Heart left ventricle (tissue), 13 donors: Measurements from ENCODE around the gene ICA1L.

Experiments used
- POLR2A ChIP-seq, 2 donors: fragments of 450-650 bp; IDR thresholded peaks; one replicate each; pipeline ENCODE4 v1.6.1; 2017; ENCODE audit warnings: antibody characterized with exemption in 2 of 2, mild to moderate bottlenecking in 2 of 2, moderate library complexity in 2 of 2
- TF ChIP-seq, protein P1 (sequence below), 12 donors: fragments of 200-600 bp; sonication (generic) in 4 of 12; IDR thresholded peaks; one replicate each; pipeline versions ENCODE4 v1.5.0 to v1.8.0; 2018 to 2022; ENCODE audit warnings: antibody characterized with exemption in 12 of 12, mild to moderate bottlenecking in 5 of 12
- donor health status: ischemic (EF 13 %, LVEDD 7.1; RV severe dilation, severe dysfunction).
- donor health status: DM: no; HTN: yes; CAD: no.
- donor health status: DM: no; HTN: no; CAD: no.
- donor health status: ischemic (EF 25% LVEDD 6.9; RV normal size, moderate dysfunction).
- donor health status: ischemic (EF 25% LVEDD 5.7; RV mildly dilated, moderate dysfunction).
- donor health status: ischemic (EF 35%, LVEDD 5.7; RV mildly dilated, moderate dysfunction).
- donor health status: nonischemic (EF 11% LVEDD 7.7; RV severe dilation, severe dysfunction).
- donor health status: DM: yes; HTN: yes; CAD: no.
- donor health status: PGD.
- donor health status: ischemic (EF 29% LVEDD 5.4; RV normal size, mild dysfunction).
- donor health status: nonischemic (EF 23%, LVEDD 6.1; RV moderate dilation, normal function).

- TF ChIP-seq POLR2A (IDR thresholded peaks at IDR 0.05): no peak
- TF ChIP-seq, protein P1, sequence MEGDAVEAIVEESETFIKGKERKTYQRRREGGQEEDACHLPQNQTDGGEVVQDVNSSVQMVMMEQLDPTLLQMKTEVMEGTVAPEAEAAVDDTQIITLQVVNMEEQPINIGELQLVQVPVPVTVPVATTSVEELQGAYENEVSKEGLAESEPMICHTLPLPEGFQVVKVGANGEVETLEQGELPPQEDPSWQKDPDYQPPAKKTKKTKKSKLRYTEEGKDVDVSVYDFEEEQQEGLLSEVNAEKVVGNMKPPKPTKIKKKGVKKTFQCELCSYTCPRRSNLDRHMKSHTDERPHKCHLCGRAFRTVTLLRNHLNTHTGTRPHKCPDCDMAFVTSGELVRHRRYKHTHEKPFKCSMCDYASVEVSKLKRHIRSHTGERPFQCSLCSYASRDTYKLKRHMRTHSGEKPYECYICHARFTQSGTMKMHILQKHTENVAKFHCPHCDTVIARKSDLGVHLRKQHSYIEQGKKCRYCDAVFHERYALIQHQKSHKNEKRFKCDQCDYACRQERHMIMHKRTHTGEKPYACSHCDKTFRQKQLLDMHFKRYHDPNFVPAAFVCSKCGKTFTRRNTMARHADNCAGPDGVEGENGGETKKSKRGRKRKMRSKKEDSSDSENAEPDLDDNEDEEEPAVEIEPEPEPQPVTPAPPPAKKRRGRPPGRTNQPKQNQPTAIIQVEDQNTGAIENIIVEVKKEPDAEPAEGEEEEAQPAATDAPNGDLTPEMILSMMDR (IDR thresholded peaks at IDR 0.05): no peak
Measured at GRCh38 chr2:202780514-202781021, 91.0 kb downstream of the ICA1L start.
